Measurements from ENCODE around the gene DMC1. TPM values are rescaled to one million over a fixed set of nuclear protein-coding genes. Genes with fewer than 3 reads are reported as not detected.

Gene DMC1
- total and polyA plus RNA-seq, 2 of the 13 experiments (the other 11 are each of a cell fraction or from before 2014, with no cell fraction given): 0.82 TPM; not detected in 1

DNA sequence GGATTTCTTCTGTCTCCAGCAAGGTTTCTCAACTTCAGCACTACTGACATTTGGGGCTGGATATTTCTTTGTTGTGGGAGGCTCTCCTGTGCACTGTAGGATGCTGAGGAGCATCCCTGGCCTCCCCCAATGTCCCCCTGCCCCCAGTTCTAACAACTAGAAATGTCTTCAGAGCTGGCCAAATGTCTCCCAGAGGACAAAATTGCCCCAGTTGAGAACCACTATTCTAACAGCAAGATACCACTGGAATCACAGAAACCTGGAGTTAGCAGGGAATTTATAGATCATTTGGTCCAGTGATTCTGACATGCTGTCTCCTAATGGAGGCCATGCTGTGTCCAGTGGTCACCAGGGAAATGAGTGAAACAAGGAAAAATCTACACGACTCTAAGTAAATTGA, 32.2 kb upstream of the DMC1 start:
- FAIRE-seq (no peak), ATAC-seq (no peak), DNase-seq (ENCODE audit: low spot score) (no peak)
- Histone ChIP-seq H3K4me3 (replicated peaks in 1 of 3; ENCODE audit: insufficient read depth in 1 of 3, low read depth in 2 of 3, low read length in 3 of 3) (no peak overlapping the region), H3K36me3 (replicated peaks in 1 of 2; ENCODE audit: control insufficient read depth in 1 of 2, insufficient read depth in 2 of 2, low read length in 2 of 2) (no peaks in the 10 kb centered on the region), H3K9ac (ENCODE audit: insufficient read depth, low read depth, low read length) (no peak overlapping the region), H2AFZ (ENCODE audit: low read length) (no peak overlapping the region), H3K27me3 (ENCODE audit: control insufficient read depth in 1 of 2, insufficient read depth in 2 of 2, low read length in 2 of 2) (no peaks in the 10 kb centered on the region), H3K79me2 (ENCODE audit: insufficient read depth, low read length) (no peaks in the 10 kb centered on the region), H4K20me1 (ENCODE audit: insufficient read depth, low read length) (no peaks in the 10 kb centered on the region), H3K9me3 (ENCODE audit: low read length) (no peaks in the 10 kb centered on the region), H3K27ac (ENCODE audit: extremely low read length, insufficient read depth, low read length) (no peak overlapping the region), H3K4me1 (ENCODE audit: insufficient read depth, low read length) (no peaks in the 10 kb centered on the region; the same call in 1 of the 2 replicates), H3K4me2 (ENCODE audit: low read depth, low read length) (no peak overlapping the region)
- TF ChIP-seq ZNF589 (CRISPR knock-in tag; conservative IDR thresholded peaks at IDR 0.05) (no peak), ZNF383 (CRISPR knock-in tag; IDR thresholded peaks at IDR 0.05; ENCODE audit: borderline replicate concordance) (no peak)
- TF ChIP-seq, protein P1, sequence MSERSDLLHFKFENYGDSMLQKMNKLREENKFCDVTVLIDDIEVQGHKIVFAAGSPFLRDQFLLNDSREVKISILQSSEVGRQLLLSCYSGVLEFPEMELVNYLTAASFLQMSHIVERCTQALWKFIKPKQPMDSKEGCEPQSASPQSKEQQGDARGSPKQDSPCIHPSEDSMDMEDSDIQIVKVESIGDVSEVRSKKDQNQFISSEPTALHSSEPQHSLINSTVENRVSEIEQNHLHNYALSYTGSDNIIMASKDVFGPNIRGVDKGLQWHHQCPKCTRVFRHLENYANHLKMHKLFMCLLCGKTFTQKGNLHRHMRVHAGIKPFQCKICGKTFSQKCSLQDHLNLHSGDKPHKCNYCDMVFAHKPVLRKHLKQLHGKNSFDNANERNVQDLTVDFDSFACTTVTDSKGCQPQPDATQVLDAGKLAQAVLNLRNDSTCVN (CRISPR knock-in tag; IDR thresholded peaks at IDR 0.05; ENCODE audit: borderline replicate concordance): no peak
- TF ChIP-seq, protein P2, sequence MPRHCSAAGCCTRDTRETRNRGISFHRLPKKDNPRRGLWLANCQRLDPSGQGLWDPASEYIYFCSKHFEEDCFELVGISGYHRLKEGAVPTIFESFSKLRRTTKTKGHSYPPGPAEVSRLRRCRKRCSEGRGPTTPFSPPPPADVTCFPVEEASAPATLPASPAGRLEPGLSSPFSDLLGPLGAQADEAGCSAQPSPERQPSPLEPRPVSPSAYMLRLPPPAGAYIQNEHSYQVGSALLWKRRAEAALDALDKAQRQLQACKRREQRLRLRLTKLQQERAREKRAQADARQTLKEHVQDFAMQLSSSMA (CRISPR knock-in tag; IDR thresholded peaks at IDR 0.05): no peak
- in situ Hi-C loops (cut with HindIII; ENCODE audit: extremely low pct_ligation_motif_present, low pct_unique_long_range_greater_than_20kb): no loop called here
- intact Hi-C loops (cut with micrococcal nuclease; ENCODE audit: unreplicated experiment): no loop called here
- POLR2A ChIA-PET: no interaction called here
- no TSS peak for BruUV-seq (replicated peaks)
- CTCF ChIA-PET (ENCODE audit: low intra/inter-chr PET ratio, low total read pairs): no interaction called here
- WGBS (ENCODE audit: low lambda C conversion rate): 74% methylated on average over 1 of the region's 1 CpG

DNA sequence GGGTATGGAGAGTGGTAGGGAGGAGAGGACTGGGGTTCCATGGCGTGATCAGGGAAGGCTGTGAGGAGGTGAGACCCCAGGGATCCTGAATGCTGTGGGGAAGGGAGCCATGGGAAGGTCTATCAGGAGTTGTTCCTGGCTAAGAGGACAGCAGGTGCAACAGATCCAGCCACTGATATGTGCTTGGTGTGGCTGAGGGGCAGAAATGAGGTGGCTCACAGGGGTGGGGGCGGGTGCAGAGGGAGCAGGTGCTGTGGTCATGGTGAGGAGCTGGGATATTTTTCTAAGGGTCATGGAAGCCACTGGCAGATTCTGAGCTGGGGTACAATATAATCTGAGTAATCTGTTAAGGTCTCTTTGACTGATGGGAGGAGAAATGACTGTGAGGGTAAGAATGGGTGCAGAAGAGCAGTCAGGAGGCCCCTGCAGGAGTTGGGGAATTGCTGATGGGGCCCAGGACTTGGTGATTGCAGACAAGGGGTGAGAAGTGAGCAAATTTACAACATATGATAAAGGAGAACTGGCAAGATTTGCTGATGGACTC, 31.3 kb upstream of the DMC1 start:
- 60% methylated on average over 1 of the region's 2 CpGs for WGBS (ENCODE audit: low lambda C conversion rate)
- DNase-seq (ENCODE audit: low spot score) (no peak), FAIRE-seq (no peak), ATAC-seq (no peak)
- Histone ChIP-seq H3K36me3 (replicated peaks in 1 of 2; ENCODE audit: control insufficient read depth in 1 of 2, insufficient read depth in 2 of 2, low read length in 2 of 2) (no peaks in the 10 kb centered on the region), H3K27ac (ENCODE audit: extremely low read length, insufficient read depth, low read length) (no peak overlapping the region), H3K4me3 (replicated peaks in 1 of 3; ENCODE audit: insufficient read depth in 1 of 3, low read depth in 2 of 3, low read length in 3 of 3) (no peak overlapping the region), H3K79me2 (ENCODE audit: insufficient read depth, low read length) (no peaks in the 10 kb centered on the region), H3K4me2 (ENCODE audit: low read depth, low read length) (no peak overlapping the region), H4K20me1 (ENCODE audit: insufficient read depth, low read length) (no peaks in the 10 kb centered on the region), H2AFZ (ENCODE audit: low read length) (no peak overlapping the region), H3K9me3 (ENCODE audit: low read length) (no peaks in the 10 kb centered on the region), H3K9ac (ENCODE audit: insufficient read depth, low read depth, low read length) (no peak overlapping the region), H3K27me3 (ENCODE audit: control insufficient read depth in 1 of 2, insufficient read depth in 2 of 2, low read length in 2 of 2) (no peaks in the 10 kb centered on the region), H3K4me1 (ENCODE audit: insufficient read depth, low read length) (no peaks in the 10 kb centered on the region)
- ChIA-PET POLR2A (no interaction called here), CTCF (ENCODE audit: low intra/inter-chr PET ratio, low total read pairs) (no interaction called here)
- no TSS peak for BruUV-seq (replicated peaks)
- intact Hi-C loops (cut with micrococcal nuclease; ENCODE audit: unreplicated experiment): no loop called here
- no peak for TF ChIP-seq ZNF441 (CRISPR knock-in tag; IDR thresholded peaks at IDR 0.05; ENCODE audit: borderline replicate concordance)
- TF ChIP-seq, protein P3, sequence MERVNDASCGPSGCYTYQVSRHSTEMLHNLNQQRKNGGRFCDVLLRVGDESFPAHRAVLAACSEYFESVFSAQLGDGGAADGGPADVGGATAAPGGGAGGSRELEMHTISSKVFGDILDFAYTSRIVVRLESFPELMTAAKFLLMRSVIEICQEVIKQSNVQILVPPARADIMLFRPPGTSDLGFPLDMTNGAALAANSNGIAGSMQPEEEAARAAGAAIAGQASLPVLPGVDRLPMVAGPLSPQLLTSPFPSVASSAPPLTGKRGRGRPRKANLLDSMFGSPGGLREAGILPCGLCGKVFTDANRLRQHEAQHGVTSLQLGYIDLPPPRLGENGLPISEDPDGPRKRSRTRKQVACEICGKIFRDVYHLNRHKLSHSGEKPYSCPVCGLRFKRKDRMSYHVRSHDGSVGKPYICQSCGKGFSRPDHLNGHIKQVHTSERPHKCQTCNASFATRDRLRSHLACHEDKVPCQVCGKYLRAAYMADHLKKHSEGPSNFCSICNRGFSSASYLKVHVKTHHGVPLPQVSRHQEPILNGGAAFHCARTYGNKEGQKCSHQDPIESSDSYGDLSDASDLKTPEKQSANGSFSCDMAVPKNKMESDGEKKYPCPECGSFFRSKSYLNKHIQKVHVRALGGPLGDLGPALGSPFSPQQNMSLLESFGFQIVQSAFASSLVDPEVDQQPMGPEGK (CRISPR knock-in tag; IDR thresholded peaks at IDR 0.05): no peak
- no peak for TF ChIP-seq ZNF660 (CRISPR knock-in tag; IDR thresholded peaks at IDR 0.05; ENCODE audit: borderline replicate concordance, low read depth)
- TF ChIP-seq, protein P4, sequence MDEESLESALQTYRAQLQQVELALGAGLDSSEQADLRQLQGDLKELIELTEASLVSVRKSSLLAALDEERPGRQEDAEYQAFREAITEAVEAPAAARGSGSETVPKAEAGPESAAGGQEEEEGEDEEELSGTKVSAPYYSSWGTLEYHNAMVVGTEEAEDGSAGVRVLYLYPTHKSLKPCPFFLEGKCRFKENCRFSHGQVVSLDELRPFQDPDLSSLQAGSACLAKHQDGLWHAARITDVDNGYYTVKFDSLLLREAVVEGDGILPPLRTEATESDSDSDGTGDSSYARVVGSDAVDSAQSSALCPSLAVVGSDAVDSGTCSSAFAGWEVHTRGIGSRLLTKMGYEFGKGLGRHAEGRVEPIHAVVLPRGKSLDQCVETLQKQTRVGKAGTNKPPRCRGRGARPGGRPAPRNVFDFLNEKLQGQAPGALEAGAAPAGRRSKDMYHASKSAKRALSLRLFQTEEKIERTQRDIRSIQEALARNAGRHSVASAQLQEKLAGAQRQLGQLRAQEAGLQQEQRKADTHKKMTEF (CRISPR knock-in tag; IDR thresholded peaks at IDR 0.05): no peak
- TF ChIP-seq, protein P5, sequence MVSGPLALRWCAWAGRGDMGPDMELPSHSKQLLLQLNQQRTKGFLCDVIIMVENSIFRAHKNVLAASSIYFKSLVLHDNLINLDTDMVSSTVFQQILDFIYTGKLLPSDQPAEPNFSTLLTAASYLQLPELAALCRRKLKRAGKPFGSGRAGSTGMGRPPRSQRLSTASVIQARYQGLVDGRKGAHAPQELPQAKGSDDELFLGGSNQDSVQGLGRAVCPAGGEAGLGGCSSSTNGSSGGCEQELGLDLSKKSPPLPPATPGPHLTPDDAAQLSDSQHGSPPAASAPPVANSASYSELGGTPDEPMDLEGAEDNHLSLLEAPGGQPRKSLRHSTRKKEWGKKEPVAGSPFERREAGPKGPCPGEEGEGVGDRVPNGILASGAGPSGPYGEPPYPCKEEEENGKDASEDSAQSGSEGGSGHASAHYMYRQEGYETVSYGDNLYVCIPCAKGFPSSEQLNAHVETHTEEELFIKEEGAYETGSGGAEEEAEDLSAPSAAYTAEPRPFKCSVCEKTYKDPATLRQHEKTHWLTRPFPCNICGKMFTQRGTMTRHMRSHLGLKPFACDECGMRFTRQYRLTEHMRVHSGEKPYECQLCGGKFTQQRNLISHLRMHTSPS (CRISPR knock-in tag; IDR thresholded peaks at IDR 0.05; ENCODE audit: low read depth): no peak
- in situ Hi-C loops (cut with HindIII; ENCODE audit: extremely low pct_ligation_motif_present, low pct_unique_long_range_greater_than_20kb): no loop called here
